HG03432 (cell line): ENCODE results near the gene PGAM2.

ENCODE experiments used
- ATAC-seq: cut with Tn5 transposase; IDR thresholded peaks from one replicate; pipeline ENCODE4 v1.9.1; 2021; ENCODE audit warnings: mild to moderate bottlenecking, moderate library complexity; ENCODE audit not compliant: unreplicated experiment

The PGAM2 gene

DNA sequence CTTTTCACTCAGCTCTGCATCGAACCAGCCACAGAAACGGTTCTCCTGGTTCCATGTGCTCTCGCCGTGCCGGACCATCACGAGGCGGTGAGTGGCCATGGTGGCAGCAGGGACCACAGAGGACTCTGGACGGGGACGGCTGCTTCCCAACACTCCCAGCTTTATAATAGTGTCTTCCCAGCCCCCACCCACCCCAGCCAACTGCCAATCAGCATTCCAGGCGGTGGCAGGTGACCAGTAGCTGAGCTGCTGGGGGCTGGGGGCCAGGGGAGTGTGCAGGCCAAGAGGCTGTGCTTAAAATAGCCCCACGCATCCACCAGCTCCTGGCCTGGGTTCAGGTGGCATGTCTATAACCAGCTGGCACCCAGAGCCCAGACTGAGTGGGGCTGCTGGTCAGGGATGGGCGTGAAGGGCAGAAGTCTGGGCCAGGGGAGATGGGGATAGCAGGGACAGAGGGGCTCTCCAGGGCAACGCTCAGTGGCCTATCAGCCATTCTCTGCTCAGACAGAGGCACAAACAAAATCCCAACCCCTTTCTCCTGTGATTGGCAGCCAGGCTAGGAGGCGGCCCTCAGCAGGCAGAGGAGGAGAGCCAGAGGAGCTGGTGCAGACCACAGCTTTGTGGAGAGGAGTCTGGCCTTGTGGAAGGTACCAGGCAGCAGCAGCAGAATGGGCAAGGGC lies at the start of gene PGAM2:
Gene PGAM2, minus strand, starts transcription at position 137 of the 680 bp plus-strand sequence. Its CDS starts 38 bp downstream, at position 99.
- no peak for ATAC-seq

DNA sequence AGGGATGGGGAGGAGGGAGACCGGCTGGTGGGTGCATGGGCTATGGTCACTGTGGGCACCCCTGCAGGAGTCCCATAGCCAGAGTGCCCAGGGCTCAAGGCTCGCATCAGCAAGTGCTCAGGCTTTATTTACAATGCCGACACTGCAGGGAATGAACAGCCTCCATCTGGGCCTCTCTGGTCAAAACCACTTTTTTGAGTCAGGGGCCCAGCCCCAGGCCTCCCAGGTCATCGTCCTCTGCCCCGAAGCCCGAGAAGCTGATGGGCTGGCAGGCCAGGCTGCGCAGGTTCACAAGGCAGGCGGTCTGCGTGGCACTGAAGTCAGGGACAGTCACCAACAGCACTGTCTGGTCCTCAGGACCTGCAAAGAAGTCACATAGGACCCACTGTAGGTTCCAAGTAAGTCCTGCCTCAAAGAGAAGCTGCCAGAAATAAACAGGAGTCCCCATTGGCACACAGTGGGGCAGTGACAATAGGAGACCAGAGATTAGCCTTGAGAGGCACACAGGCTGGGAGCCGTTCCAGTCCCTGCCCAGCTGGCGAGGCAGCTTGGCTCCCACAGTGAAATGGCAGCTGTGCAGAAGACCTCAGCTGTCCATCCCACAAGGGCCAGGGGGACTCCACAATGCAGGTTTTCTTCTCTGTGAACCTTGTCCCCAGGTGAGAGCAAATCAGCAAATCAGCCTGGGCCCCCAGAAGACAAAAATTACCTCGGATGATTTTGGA lies 49.4 kb upstream of the PGAM2 start:
- no peak for ATAC-seq

- ATAC-seq = no peak
These were observed 48.5 kb upstream of the PGAM2 start for GRCh38 chr7:44113764-44114354.

DNA sequence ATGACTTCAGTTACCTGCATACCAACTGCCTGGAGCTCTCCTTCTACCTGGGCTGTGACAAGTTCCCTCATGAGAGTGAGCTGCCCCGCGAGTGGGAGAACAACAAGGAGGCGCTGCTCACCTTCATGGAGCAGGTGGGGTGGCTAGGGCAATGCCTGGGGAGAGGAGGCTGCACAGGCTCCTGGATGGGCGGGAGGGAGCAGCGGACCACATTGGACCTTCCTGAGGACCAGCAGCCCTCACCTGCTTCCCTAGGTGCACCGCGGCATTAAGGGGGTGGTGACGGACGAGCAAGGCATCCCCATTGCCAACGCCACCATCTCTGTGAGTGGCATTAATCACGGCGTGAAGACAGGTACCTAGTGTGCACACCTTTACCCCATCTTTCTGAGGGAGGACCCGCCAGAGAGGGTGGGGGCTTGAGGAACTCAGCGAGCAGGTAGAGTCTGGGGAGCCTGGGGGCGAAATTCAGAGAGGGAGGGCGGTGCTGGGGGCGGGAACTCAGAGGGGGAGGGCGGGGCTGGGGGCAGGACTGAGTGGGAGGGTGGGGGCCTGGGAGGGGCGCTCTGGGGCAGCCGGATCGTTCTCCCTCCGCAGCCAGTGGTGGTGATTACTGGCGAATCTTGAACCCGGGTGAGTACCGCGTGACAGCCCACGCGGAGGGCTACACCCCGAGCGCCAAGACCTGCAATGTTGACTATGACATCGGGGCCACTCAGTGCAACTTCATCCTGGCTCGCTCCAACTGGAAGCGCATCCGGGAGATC lies 47.8 kb upstream of the PGAM2 start:
- no peak for ATAC-seq

GRCh38 chr7:44112231-44112996 lies 47.0 kb upstream of the PGAM2 start:
- ATAC-seq = no peak

DNA sequence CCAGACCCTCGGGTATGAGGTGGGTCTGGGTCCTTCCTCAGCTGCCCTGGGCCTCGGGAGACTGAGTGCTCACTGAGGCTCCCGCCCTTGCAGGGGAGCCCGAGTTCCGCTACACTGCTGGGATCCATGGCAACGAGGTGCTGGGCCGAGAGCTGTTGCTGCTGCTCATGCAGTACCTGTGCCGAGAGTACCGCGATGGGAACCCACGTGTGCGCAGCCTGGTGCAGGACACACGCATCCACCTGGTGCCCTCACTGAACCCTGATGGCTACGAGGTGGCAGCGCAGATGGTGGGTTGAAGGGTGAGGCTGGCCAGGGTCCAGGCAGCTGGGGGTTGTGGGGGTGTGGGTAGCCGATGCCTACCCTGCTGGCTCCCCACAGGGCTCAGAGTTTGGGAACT lies 46.4 kb upstream of the PGAM2 start:
- no peak for ATAC-seq

DNA sequence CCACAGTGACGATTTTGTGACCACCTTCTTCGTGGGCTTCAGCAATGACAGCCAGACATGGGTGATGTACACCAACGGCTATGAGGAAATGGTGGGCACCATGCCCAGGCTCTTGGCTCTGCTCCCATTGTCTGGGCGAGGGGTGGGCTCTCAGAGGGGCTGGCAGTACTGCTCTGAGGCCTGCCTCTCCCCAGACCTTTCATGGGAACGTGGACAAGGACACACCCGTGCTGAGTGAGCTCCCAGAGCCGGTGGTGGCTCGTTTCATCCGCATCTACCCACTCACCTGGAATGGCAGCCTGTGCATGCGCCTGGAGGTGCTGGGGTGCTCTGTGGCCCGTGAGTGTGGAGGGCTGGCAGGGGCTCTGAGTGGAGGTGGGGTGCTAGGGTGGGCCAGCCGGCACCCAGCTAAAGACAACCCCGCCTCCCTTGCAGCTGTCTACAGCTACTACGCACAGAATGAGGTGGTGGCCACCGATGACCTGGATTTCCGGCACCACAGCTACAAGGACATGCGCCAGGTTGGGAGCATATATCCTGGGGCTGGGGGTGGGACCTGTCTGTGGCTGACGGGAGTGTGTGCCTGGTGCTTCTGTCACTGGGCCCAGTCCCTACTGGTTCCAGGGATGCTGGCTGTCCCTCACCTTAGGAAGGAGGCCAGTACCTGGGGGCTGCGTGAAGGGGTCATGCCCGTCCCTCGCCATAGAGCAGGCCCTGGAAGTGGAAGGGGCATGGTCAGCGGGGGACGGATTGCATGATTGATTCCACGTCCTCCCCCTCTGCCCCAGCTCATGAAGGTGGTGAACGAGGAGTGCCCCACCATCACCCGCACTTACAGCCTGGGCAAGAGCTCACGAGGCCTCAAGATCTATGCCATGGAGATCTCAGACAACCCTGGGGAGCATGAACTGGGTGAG lies 45.6 kb upstream of the PGAM2 start:
- ATAC-seq = no peak

DNA sequence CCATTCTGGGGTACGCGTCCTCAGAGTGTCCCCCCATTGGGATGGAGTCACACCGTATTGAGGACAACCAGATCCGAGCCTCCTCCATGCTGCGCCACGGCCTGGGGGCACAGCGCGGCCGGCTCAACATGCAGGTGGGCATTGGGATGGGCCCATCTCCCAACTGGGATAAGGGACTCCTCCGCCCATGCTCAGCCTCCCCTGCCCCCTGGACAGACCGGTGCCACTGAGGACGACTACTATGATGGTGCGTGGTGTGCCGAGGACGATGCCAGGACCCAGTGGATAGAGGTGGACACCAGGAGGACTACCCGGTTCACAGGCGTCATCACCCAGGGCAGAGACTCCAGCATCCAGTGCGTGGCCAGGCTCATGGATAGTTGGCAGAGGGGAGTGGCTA lies 44.6 kb upstream of the PGAM2 start:
- no peak for ATAC-seq

DNA sequence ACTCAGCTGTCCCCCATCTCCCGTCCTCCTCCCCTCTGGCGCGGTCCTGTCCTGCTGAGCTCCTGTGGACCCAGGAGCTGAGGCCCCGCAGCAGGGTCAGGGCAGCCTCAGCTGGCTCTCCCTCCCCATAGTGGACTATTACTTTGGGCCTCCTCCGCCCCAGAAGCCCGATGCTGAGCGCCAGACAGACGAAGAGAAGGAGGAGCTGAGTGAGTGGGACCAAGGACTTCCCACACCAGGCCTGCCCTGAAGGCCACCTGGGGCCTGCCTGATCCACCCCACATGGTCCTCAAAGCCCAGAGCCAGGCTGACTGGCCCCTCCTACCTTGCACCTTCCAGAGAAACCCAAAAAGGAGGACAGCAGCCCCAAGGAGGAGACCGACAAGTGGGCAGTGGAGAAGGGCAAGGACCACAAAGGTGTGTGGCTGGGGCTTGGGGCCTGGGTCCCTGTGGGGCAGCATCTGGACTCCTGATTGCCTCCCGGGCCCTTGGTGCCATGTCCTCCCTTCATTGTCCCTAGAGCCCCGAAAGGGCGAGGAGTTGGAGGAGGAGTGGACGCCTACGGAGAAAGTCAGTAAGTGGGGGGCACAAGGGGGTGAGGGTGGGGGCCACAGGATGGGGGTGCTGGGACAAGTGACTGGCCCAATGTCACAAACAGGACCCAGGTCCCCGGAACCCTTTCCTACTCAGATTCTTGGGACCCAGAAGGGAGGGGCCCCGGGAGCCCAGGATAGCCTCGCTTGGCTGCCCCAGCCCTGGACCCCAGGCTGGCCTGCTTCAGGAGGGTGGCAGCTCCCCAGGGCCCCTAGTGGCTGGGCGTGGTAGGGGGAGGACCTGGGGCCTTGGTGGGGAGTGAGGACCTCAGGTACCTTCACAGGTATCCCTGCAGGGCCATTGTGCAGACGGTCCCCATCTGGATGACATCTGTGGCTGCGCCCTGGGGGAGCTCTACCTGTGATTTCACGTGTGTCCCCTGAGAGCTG lies 43.7 kb upstream of the PGAM2 start:
- ATAC-seq = no peak

DNA sequence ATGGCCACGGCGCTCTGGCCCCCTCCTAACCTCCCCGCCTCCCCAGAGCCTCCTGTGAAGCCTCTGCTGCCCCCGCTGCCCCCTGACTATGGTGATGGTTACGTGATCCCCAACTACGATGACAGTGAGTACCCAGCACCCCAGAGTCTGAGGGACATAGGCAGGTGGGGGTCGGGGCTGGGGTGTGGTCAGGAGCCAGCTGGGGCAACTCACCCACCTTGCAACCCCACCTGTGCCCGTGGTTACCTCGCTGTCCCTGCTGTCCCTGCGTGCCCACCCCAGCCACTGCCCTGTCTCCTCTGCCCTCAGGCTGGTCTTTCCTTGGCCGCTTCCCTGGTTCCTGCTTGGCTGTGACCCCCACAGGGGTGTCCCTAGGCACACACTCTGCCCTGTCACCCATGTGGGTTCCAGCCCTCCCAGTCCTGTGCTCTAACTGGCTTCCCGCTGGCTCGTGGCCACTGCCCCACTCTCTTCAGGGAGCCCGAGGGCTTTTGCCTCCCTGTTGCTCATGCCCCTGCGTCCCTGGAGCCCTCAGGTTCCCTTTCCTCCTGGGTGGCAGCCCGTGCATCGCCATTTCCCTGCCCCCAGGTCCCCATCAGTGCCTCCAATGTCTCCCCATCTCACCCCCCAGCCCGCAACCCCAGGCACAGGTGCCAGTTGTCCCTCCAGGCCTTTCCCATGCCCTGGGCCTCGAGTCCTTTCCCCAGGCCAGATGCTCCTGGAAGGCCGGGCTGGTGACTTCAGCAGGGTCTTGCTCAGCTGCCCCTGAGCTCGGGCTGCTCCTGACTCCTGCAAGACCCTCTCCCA lies 42.8 kb upstream of the PGAM2 start:
- ATAC-seq = no peak

DNA sequence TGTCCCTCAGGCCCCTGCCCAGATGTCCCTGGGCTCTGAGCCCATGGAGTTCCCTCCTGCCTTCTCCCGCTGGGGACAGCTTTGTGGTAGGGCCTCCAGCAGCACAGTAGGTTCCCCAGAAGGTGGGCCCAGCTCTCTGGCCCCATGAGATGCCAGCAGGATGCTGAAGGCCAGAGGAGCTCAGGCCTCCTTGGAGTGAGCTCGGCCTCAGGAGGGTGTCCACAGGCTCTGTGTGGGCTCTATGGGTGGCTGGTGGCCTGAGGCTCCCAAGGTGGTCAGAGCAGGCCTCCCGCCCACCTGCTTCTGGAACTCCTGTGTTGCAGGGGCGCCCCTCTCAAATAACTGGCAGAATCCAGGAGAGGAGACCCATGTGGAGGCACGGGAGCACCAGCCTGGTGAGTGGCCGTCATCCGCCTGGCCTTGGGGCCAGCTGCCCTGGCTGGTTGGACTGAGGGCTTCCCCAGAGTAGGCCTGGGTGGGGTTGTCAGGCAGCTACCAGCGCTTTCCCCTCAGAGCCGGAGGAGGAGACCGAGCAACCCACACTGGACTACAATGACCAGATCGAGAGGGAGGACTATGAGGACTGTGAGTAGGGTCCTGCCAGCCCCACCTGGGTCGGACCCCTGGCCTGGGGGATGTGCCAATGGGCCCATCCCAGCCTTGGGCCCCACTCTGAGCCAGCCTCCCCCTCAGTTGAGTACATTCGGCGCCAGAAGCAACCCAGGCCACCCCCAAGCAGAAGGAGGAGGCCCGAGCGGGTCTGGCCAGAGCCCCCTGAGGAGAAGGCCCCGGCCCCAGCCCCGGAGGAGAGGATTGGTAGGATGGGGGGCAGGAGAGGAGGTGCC lies 42.0 kb upstream of the PGAM2 start:
- no peak for ATAC-seq

GRCh38 chr7:44106311-44107065 lies 41.1 kb upstream of the PGAM2 start:
- no peak for ATAC-seq

DNA sequence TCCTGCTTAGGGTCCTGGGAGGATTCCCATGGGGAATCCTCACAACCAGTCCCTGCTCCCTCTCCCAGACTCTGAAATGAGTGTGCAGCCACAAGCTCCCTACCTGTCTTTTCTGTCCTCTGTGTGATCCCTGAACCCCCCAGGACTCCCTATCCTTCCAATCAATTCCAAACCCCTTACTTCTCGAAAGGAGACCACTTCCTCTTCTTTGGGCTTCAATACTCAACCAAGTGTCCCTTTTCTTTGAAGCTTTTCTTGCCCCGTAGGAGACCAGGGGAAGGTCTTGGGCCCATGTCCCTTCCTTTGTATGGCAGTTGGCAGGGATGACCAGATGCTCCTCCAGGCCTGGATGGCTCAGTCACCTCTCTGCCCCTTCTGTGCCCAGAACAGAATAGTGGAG lies 40.5 kb upstream of the PGAM2 start:
- no peak for ATAC-seq

- ATAC-seq = no peak
These were observed 39.7 kb upstream of the PGAM2 start for GRCh38 chr7:44104860-44105771.
